OCI-LY1 (cell line): ENCODE results near the gene FAH.

Source experiments
- EZH2 ChIP-seq: fragments of 200-600 bp; sonication (generic), shearing (Covaris generic); IDR thresholded peaks from 2 replicates; pipeline ENCODE4 v1.8.0; 2017; ENCODE audit warnings: borderline replicate concordance, mixed run types, mild to moderate bottlenecking, antibody characterized with exemption, low read length, moderate library complexity, mixed read lengths
- TF ChIP-seq, protein P1 (sequence below): fragments of 200-600 bp; sonication (generic), shearing (Covaris generic); IDR thresholded peaks from 2 replicates; pipeline ENCODE4 v1.5.1; 2017; ENCODE audit warnings: mild to moderate bottlenecking, antibody characterized with exemption, low read length, moderate library complexity, mixed read lengths

DNA sequence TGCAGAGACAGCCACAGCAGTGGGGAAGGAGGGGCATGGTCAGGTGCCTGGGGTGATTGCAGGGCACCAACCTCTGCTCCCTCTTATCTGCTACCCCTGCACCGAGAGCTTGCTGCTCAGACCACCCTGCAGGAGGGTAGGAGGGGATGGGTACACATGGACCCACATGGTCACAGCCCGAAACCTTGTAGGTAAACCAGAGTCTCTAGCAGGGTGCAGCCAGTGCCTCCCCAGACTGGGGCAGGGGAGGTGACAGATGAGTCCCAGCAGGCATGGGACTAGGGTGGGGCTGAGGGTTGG, 49.2 kb downstream of the FAH start:
- TF ChIP-seq, protein P1, sequence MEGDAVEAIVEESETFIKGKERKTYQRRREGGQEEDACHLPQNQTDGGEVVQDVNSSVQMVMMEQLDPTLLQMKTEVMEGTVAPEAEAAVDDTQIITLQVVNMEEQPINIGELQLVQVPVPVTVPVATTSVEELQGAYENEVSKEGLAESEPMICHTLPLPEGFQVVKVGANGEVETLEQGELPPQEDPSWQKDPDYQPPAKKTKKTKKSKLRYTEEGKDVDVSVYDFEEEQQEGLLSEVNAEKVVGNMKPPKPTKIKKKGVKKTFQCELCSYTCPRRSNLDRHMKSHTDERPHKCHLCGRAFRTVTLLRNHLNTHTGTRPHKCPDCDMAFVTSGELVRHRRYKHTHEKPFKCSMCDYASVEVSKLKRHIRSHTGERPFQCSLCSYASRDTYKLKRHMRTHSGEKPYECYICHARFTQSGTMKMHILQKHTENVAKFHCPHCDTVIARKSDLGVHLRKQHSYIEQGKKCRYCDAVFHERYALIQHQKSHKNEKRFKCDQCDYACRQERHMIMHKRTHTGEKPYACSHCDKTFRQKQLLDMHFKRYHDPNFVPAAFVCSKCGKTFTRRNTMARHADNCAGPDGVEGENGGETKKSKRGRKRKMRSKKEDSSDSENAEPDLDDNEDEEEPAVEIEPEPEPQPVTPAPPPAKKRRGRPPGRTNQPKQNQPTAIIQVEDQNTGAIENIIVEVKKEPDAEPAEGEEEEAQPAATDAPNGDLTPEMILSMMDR, result no peak
- no peak for TF ChIP-seq EZH2
